Neural cell (in vitro differentiated cells): Measurements from ENCODE around the gene MARK3. TPM values are rescaled to one million over a fixed set of nuclear protein-coding genes. Genes with fewer than 3 reads are reported as not detected.

Experiments
- H2AFZ ChIP-seq: fragments of 200-600, 300-800 bp; sonication (generic), shearing (Covaris generic); 2 replicates; pipeline ENCODE4 v1.6.0; 2014; ENCODE audit warnings: low read depth, mild to moderate bottlenecking, antibody characterized with exemption, low read length, moderate library complexity
- H3F3A ChIP-seq: fragments of 200-600 bp; shearing (Covaris generic); 2 replicates; pipeline ENCODE4 v1.6.1; 2016; ENCODE audit warnings: mild to moderate bottlenecking, moderate library complexity, mixed read lengths, antibody characterized with exemption, low read length; ENCODE audit not compliant: insufficient read depth, poor library complexity, severe bottlenecking
- H3K27ac ChIP-seq: fragments of 200-600, 300-800 bp; sonication (generic), shearing (Covaris generic); 2 replicates; pipeline ENCODE4 v1.5.1; 2014; ENCODE audit warnings: mild to moderate bottlenecking, low read length, moderate library complexity
- H3K27me3 ChIP-seq: fragments of 300-800, 200-600 bp; sonication (generic), shearing (Covaris generic); 2 replicates; pipeline ENCODE4 v1.6.0; 2014; ENCODE audit warnings: mild to moderate bottlenecking, low read depth, low read length, moderate library complexity; ENCODE audit not compliant: insufficient read depth
- H3K36me3 ChIP-seq: fragments of 300-800, 200-600 bp; sonication (generic), shearing (Covaris generic); 2 replicates; pipeline ENCODE4 v1.5.1; 2014; ENCODE audit warnings: mild to moderate bottlenecking, antibody characterized with exemption, low read length, moderate library complexity; ENCODE audit not compliant: insufficient read depth
- H3K4me2 ChIP-seq: fragments of 300-800, 200-600 bp; sonication (generic), shearing (Covaris generic); 2 replicates; pipeline ENCODE4 v1.6.0; 2014; ENCODE audit warnings: mild to moderate bottlenecking, low read length
- H3K4me3 ChIP-seq: fragments of 300-800, 200-600 bp; sonication (generic), shearing (Covaris generic); 2 replicates; pipeline ENCODE4 v1.5.1; 2014; ENCODE audit warnings: mild to moderate bottlenecking, low read length, moderate library complexity
- H3K79me2 ChIP-seq: fragments of 200-600 bp; shearing (Covaris generic); replicated peaks from 2 replicates; pipeline ENCODE4 v1.6.0; 2014; ENCODE audit warnings: mild to moderate bottlenecking, low read length, moderate library complexity; ENCODE audit not compliant: insufficient read depth
- H3K9ac ChIP-seq: fragments of 300-800, 200-600 bp; sonication (generic), shearing (Covaris generic); 2 replicates; pipeline ENCODE4 v1.6.1; 2016; ENCODE audit warnings: mild to moderate bottlenecking, low read length, mixed read lengths
- H3K9me2 ChIP-seq: fragments of 200-600 bp; shearing (Covaris generic); 2 replicates; pipeline ENCODE4 v1.6.1; 2016; ENCODE audit warnings: mild to moderate bottlenecking, low read length, mixed read lengths; ENCODE audit not compliant: insufficient read depth
- H3K9me3 ChIP-seq: fragments of 200-600, 300-800 bp; sonication (generic), shearing (Covaris generic); 2 replicates; pipeline ENCODE4 v1.6.1; 2016; ENCODE audit warnings: mild to moderate bottlenecking, mixed run types, low read length, moderate library complexity, mixed read lengths
- H4K20me1 ChIP-seq: fragments of 200-600 bp; shearing (Covaris generic); 2 replicates; pipeline ENCODE4 v1.6.1; 2016; ENCODE audit warnings: mild to moderate bottlenecking, mixed run types; ENCODE audit not compliant: insufficient read depth
- CTCF ChIP-seq: fragments of 450-650 bp; IDR thresholded peaks from 2 replicates; pipeline ENCODE4 v1.5.1; 2014; ENCODE audit warnings: antibody characterized with exemption, mild to moderate bottlenecking, moderate library complexity; ENCODE audit not compliant: poor library complexity, severe bottlenecking
- EP300 ChIP-seq: fragments of 450-650 bp; conservative IDR thresholded peaks from 2 replicates; pipeline ENCODE4 v1.6.1; 2014; ENCODE audit warnings: antibody characterized with exemption, mild to moderate bottlenecking, moderate library complexity; ENCODE audit not compliant: poor library complexity, severe bottlenecking
- EZH2 ChIP-seq: fragments of 200-600, 300-800 bp; shearing (Covaris generic), sonication (generic); IDR thresholded peaks from 2 replicates; pipeline ENCODE4 v1.6.1; 2014; ENCODE audit warnings: antibody characterized with exemption, low read length, borderline replicate concordance, mild to moderate bottlenecking; ENCODE audit not compliant: insufficient read depth, poor library complexity, severe bottlenecking
- MXI1 ChIP-seq: fragments of 450-650 bp; conservative IDR thresholded peaks from 2 replicates; pipeline ENCODE4 v1.6.1; 2014; ENCODE audit warnings: antibody characterized with exemption, mild to moderate bottlenecking; ENCODE audit not compliant: poor library complexity, severe bottlenecking
- POLR2AphosphoS5 ChIP-seq: IDR thresholded peaks from 2 replicates; pipeline ENCODE4 v1.6.1; 2012
- RAD21 ChIP-seq: fragments of 450-650 bp; conservative IDR thresholded peaks from 2 replicates; pipeline ENCODE4 v1.6.1; 2014; ENCODE audit warnings: antibody characterized with exemption, mild to moderate bottlenecking, moderate library complexity
- REST ChIP-seq: IDR thresholded peaks from 2 replicates; pipeline ENCODE4 v1.6.1; 2012; ENCODE audit warnings: borderline replicate concordance
- SMC3 ChIP-seq: fragments of 450-650 bp; conservative IDR thresholded peaks from 2 replicates; pipeline ENCODE4 v1.6.1; 2014; ENCODE audit warnings: antibody characterized with exemption, mild to moderate bottlenecking, moderate library complexity; ENCODE audit not compliant: poor library complexity
- TAF1 ChIP-seq: IDR thresholded peaks from 2 replicates; pipeline ENCODE4 v1.6.1; 2012; ENCODE audit warnings: low read depth
- polyA plus RNA-seq: library from polyadenylated mRNA; depleted of rRNA; stranded (reverse); fragments of >200 nt; gene quantifications from 2 replicates; pipeline ENCODE4 v1.2.3, GENCODE V29; 2014

The MARK3 gene
- polyA plus RNA-seq, 1 donor from 2014 or later: 158 TPM

- no peak for TF ChIP-seq TAF1
- TF ChIP-seq MXI1: no peak
- TF ChIP-seq RAD21: no peak
- TF ChIP-seq CTCF: no peak
- TF ChIP-seq EZH2: no peak
- no peak for TF ChIP-seq SMC3
- no peak for TF ChIP-seq POLR2AphosphoS5
- no peak for TF ChIP-seq EP300
- TF ChIP-seq REST: no peak
- Histone ChIP-seq H3K4me2 (no peak overlapping the region), H3K27me3 (no peaks in the 10 kb centered on the region), H4K20me1 (no peaks in the 10 kb centered on the region), H3K27ac (no peak overlapping the region), H3K9me3 (no peaks in the 10 kb centered on the region), H3K9me2 (no peaks in the 10 kb centered on the region), H3K9ac (no peak overlapping the region), H3K4me3 (no peak overlapping the region), H3F3A (no peaks in the 10 kb centered on the region), H3K79me2 (no peaks in the 10 kb centered on the region), H3K36me3 (no peaks in the 10 kb centered on the region), H2AFZ (no peak overlapping the region)
Measured at GRCh38 chr14:103537175-103537990, 152.2 kb downstream of the MARK3 start.

- Histone ChIP-seq H3K36me3 (no peaks in the 10 kb centered on the region), H3K79me2 (no peaks in the 10 kb centered on the region), H4K20me1 (no peaks in the 10 kb centered on the region), H3K9me3 (no peaks in the 10 kb centered on the region), H3K9ac (no peak overlapping the region), H3K4me3 (no peak overlapping the region), H3K9me2 (no peaks in the 10 kb centered on the region), H2AFZ (no peak overlapping the region), H3F3A (no peaks in the 10 kb centered on the region), H3K27ac (no peak overlapping the region), H3K4me2 (no peak overlapping the region), H3K27me3 (no peaks in the 10 kb centered on the region)
- TF ChIP-seq TAF1 (no peak), CTCF (no peak), POLR2AphosphoS5 (no peak), MXI1 (no peak), SMC3 (no peak), REST (no peak), RAD21 (no peak), EZH2 (no peak)
Measured at GRCh38 chr14:103538291-103539055, 153.3 kb downstream of the MARK3 start.
